GM18858 (cell line): ENCODE measurements around the gene WDR55.
A peak's percentile ranks its signal among the peaks of the same experiment; 100 is the strongest.
"Not testable (repeated sequence)": the region's sequence is repeated elsewhere in the genome, so short reads cannot be mapped to it uniquely, and the experiment has no call there.

ENCODE experiments used
- ATAC-seq: cut with Tn5 transposase; IDR thresholded peaks from one replicate; pipeline ENCODE4 v1.9.1; 2021; ENCODE audit not compliant: unreplicated experiment

Gene WDR55

DNA sequence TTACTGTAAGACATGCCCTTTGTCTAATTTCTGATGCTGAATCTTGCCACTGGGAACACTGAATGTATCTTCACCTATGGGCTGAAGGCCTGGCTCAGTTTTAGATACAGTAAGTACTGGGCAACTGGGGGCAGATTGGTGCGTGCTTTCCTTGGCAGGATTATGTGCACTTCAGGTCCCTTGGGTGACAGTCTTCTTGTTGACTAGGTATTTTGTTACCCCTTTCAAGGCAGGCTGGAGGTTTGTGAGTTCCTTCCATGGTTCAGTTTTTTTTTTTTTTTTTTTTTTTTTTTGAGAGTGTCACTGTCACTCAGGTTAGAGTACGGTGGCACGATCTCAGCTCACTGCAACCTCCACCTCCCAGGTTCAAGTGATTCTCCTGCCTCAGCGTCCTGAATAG lies 43.1 kb downstream of the WDR55 start:
- ATAC-seq: no peak

DNA sequence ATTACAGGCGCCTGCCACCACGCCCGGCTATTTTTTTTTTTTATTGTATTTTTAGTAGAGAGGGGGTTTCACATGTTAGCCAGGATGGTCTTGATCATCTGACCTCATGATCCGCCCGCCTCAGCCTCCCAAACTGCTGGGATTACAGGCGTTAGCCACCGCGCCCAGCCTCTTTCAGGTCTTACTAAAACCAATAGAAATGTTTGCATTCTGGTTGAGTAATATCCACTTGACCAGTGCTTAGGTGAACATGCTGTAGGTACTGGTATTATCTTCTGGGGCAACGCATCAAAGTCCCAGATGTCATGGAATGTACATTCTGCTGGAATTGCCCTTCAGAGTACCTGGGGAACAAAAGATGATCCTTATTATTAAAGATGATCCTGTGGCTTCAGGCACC lies 44.1 kb downstream of the WDR55 start:
- ATAC-seq: not testable (repeated sequence)

DNA sequence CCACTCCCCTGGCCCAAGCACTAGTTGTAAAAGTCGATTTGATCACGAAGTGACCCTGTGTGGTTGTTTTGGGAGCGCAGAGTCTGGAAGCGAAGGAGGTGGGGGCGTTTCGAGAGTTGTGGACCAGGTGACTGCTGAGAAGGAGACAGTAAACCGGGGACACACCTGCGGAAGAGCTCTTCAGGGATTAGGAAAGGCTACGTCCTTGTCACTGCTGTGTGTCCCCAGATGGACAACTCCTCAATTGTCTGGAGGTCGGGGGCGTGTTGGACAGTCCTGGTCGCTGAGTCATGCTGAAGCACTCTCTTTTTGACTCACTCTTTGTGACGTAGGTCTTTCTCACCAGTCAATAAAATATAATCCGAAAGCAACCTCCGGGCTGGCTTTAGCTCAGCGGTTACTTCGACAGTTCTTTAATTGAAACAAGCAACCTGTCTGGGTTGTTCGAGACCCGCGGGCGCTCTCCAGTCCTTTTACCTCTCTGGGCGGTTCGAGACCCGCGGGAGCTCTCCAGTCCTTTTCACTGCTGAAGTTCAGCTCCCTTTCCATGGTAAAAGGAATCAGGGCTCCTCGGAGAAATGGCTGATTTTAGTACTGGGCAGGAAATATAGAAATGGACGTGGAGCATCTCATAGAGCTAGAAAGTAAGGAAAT lies 46.3 kb downstream of the WDR55 start:
- peak; percentile 85 for ATAC-seq

DNA sequence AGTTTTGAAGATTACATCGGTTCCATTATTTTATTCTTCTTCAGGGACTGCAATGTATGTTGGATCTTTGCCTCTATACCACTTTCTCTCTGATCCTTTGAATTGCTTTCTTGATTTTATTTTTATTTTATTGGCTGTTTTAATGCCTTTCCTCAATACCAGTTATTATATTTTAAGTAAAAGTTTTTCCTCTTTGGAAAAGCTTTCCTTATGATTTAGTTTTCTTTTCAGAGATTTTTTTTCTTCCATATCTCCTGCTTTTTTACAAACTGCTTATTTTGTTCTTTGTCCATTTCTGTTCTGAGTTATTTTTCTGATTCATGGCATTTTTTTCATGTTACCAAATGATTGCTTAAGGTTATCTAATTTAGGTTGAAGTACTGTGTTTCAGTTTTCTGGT lies 47.1 kb downstream of the WDR55 start:
- no peak for ATAC-seq

DNA sequence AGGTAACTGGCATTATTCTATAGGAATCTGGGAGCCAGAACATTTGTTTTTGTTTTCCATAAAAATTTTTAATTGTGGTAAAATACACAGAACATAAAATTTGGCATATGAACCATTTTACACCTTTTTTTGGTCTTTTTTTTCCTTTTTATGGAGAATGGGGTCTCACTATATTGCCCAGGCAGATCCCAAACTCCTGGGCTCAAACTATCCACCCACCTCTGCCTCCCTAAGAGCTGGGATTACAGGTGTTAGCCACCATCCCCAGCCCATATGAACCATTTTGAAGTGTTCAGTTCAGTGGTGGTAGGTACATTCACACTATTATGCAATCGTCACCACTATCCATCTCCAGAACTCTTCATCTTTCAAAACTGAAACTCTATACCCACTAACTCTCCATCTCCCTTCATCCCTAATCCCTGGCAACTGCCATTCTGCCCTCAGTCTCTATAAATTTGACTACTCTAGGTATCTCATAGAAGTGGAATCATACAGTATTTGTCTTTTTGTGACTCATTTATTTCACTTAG lies 48.9 kb downstream of the WDR55 start:
- no peak for ATAC-seq

DNA sequence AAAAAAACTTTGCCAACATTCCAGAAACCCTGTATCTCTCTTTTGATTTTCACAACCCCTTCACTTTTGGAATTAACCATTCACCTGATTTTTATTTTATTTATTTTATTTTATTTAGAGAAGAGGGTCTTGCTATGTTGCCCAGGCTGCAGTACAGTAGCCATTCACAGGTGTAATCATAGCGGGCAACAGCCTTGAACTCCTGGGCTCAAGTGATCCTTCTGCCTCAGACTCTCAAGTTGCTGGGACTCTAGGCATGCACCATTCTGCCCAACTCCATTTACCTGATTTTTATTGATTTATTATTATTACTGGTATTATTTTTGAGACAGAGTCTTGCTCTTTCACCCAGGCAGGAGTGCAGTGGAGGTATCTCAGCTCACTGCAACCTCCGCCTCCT lies 51.5 kb downstream of the WDR55 start:
- not testable (repeated sequence) for ATAC-seq

DNA sequence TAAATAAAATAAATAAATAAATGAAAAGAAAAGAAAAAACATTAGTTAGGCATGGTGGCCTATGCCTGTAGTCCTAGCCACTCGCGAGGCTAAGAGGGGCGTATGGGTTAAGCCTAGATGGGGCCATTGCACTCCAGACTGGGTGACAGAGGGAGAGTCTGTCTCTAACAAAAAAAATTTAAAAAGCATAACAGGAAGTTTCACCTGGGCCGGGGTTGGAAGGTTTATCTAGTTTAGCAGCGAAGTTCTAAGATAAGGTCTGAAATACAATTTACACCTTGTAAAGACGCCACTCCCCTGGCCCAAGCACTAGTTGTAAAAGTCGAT lies 53.5 kb downstream of the WDR55 start:
- no peak for ATAC-seq

DNA sequence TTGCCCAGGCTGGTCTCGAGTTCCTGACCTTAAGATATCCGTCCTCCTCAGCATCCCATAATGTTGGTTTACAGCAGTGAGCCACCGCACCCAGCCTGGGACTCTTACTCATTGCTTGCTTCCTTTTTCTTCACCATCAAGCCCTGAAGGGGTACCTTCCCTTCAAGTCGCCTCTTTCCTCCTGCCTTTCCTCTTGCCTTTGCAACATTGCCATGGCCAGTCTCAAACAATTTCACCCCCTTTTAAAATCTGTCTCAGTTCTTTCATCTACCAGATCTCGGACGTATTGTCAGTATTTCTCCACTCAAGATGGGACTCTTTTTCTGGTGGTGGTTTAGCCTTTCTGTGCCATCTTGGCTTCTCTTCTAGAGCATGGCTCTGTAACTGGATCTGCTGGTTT lies 56.0 kb downstream of the WDR55 start:
- ATAC-seq: not testable (repeated sequence)

DNA sequence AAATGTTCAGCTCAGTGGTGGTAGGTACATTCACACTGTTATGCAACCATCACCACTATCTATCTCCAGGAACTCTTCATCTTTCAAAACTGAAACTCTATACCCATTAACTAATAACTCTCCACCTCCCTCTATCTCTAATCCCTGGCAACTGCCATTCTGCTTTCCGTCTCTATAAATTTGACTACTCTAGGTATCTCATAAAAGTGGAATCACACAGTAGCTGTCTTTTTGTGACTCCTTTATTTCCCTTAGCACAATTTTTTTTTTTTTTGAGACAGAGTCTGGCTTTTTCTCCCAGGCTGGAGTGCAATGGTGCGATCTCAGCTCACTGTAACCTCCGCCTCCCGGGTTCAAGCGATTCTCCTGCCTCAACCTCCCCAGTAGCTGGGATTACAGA lies 56.7 kb downstream of the WDR55 start:
- ATAC-seq: not testable (repeated sequence)
